Neural cell (in vitro differentiated cells): ENCODE data around the gene RABGAP1L.

Experiments used
- CTCF ChIP-seq: fragments of 450-650 bp; IDR thresholded peaks from 2 replicates; pipeline ENCODE4 v1.5.1; 2014; ENCODE audit warnings: antibody characterized with exemption, mild to moderate bottlenecking, moderate library complexity; ENCODE audit not compliant: poor library complexity, severe bottlenecking
- EP300 ChIP-seq: fragments of 450-650 bp; conservative IDR thresholded peaks from 2 replicates; pipeline ENCODE4 v1.6.1; 2014; ENCODE audit warnings: antibody characterized with exemption, mild to moderate bottlenecking, moderate library complexity; ENCODE audit not compliant: poor library complexity, severe bottlenecking
- EZH2 ChIP-seq: fragments of 200-600, 300-800 bp; shearing (Covaris generic), sonication (generic); IDR thresholded peaks from 2 replicates; pipeline ENCODE4 v1.6.1; 2014; ENCODE audit warnings: antibody characterized with exemption, low read length, borderline replicate concordance, mild to moderate bottlenecking; ENCODE audit not compliant: insufficient read depth, poor library complexity, severe bottlenecking
- POLR2AphosphoS5 ChIP-seq: IDR thresholded peaks from 2 replicates; pipeline ENCODE4 v1.6.1; 2012
- RAD21 ChIP-seq: fragments of 450-650 bp; conservative IDR thresholded peaks from 2 replicates; pipeline ENCODE4 v1.6.1; 2014; ENCODE audit warnings: antibody characterized with exemption, mild to moderate bottlenecking, moderate library complexity
- REST ChIP-seq: IDR thresholded peaks from 2 replicates; pipeline ENCODE4 v1.6.1; 2012; ENCODE audit warnings: borderline replicate concordance
- SMC3 ChIP-seq: fragments of 450-650 bp; conservative IDR thresholded peaks from 2 replicates; pipeline ENCODE4 v1.6.1; 2014; ENCODE audit warnings: antibody characterized with exemption, mild to moderate bottlenecking, moderate library complexity; ENCODE audit not compliant: poor library complexity
- TAF1 ChIP-seq: IDR thresholded peaks from 2 replicates; pipeline ENCODE4 v1.6.1; 2012; ENCODE audit warnings: low read depth

- TF ChIP-seq RAD21 (no peak), CTCF (no peak), SMC3 (no peak), REST (no peak), POLR2AphosphoS5 (no peak), TAF1 (no peak), EZH2 (no peak), EP300 (no peak)
These were observed 806.8 kb downstream of the RABGAP1L start for GRCh38 chr1:174966008-174966572.
